Ishikawa (cell line): Measurements from ENCODE around the gene SLCO2A1.

ENCODE experiments used
- CEBPB ChIP-seq: IDR thresholded peaks from 2 replicates; pipeline ENCODE4 v1.6.1; 2012
- CREB1 ChIP-seq: IDR thresholded peaks from 2 replicates; pipeline ENCODE4 v1.6.1; 2012; ENCODE audit warnings: low read depth
- EGR1 ChIP-seq: IDR thresholded peaks from 2 replicates; pipeline ENCODE4 v1.6.1; 2012
- EP300 ChIP-seq: IDR thresholded peaks from 2 replicates; pipeline ENCODE4 v1.6.1; 2012; ENCODE audit warnings: borderline replicate concordance
- FOXM1 ChIP-seq: IDR thresholded peaks from 2 replicates; pipeline ENCODE4 v1.6.1; 2012; ENCODE audit warnings: low read depth, borderline replicate concordance
- MAX ChIP-seq: IDR thresholded peaks from 2 replicates; pipeline ENCODE4 v1.6.1; 2012
- NFIC ChIP-seq: IDR thresholded peaks from 2 replicates; pipeline ENCODE4 v1.6.1; 2012
- RAD21 ChIP-seq: IDR thresholded peaks from 2 replicates; pipeline ENCODE4 v1.6.1; 2012; ENCODE audit warnings: low read depth
- REST ChIP-seq: IDR thresholded peaks from 2 replicates; pipeline ENCODE4 v1.6.1; 2012; ENCODE audit warnings: low read depth, mild to moderate bottlenecking
- TAF1 ChIP-seq: IDR thresholded peaks from 2 replicates; pipeline ENCODE4 v1.6.1; 2012; ENCODE audit warnings: low read depth, mild to moderate bottlenecking
- TCF12 ChIP-seq: IDR thresholded peaks from 2 replicates; pipeline ENCODE4 v1.6.1; 2012; ENCODE audit warnings: low read depth
- TEAD4 ChIP-seq: IDR thresholded peaks from 2 replicates; pipeline ENCODE4 v1.6.1; 2012
- USF1 ChIP-seq: IDR thresholded peaks from 2 replicates; pipeline ENCODE4 v1.6.1; 2012
- YY1 ChIP-seq: IDR thresholded peaks from 2 replicates; pipeline ENCODE4 v1.6.1; 2012; ENCODE audit warnings: low read depth
- ZBTB7A ChIP-seq: IDR thresholded peaks from 2 replicates; pipeline ENCODE4 v1.6.1; 2012; ENCODE audit warnings: low read depth

Gene SLCO2A1

GRCh38 chr3:134009345-134010000 is 20.3 kb downstream of the SLCO2A1 start:
- TF ChIP-seq MAX: 0 out of 2 replicates have a peak, but pooled peaks have one; percentile 17
- no peak for TF ChIP-seq EGR1
- no peak for TF ChIP-seq ZBTB7A
- TF ChIP-seq RAD21: no peak
- no peak for TF ChIP-seq REST
- TF ChIP-seq NFIC: 0 out of 2 replicates have a peak, but pooled peaks have one; percentile 8
- no peak for TF ChIP-seq FOXM1
- TF ChIP-seq TAF1: no peak
- peak; percentile 41; the same call in 1 of the 2 replicates for TF ChIP-seq EP300
- no peak for TF ChIP-seq YY1
- no peak for TF ChIP-seq CREB1
- no peak for TF ChIP-seq CEBPB
- TF ChIP-seq USF1: no peak
- no peak for TF ChIP-seq TEAD4
- no peak for TF ChIP-seq TCF12

GRCh38 chr3:134008630-134009156 is 21.0 kb downstream of the SLCO2A1 start:
- TF ChIP-seq TAF1: no peak
- no peak for TF ChIP-seq ZBTB7A
- no peak for TF ChIP-seq CREB1
- peak; percentile 93 for TF ChIP-seq NFIC
- TF ChIP-seq RAD21: peak; percentile 1; the same call in 1 of the 2 replicates
- no peak for TF ChIP-seq CEBPB
- TF ChIP-seq TEAD4: peak; percentile 86
- peak; percentile 95 for TF ChIP-seq EP300
- TF ChIP-seq USF1: no peak
- no peak for TF ChIP-seq YY1
- no peak for TF ChIP-seq REST
- no peak for TF ChIP-seq EGR1
- peak; percentile 19; the same call in 1 of the 2 replicates for TF ChIP-seq MAX
- peak; percentile 85 for TF ChIP-seq FOXM1
- peak; percentile 86 for TF ChIP-seq TCF12

- TF ChIP-seq NFIC: no peak
- TF ChIP-seq YY1: no peak
- no peak for TF ChIP-seq REST
- TF ChIP-seq EGR1: no peak
- no peak for TF ChIP-seq EP300
Measured at GRCh38 chr3:134007819-134008218, 21.9 kb downstream of the SLCO2A1 start.

GRCh38 chr3:134004841-134005240 is 24.9 kb downstream of the SLCO2A1 start:
- no peak for TF ChIP-seq MAX
- no peak for TF ChIP-seq TCF12
